ENCODE measurements around the gene LIPK.

- TF ChIP-seq POLR2A (IDR thresholded peaks at IDR 0.05; ENCODE audit: low read length) (no peak), GATA1 (IDR thresholded peaks at IDR 0.05; ENCODE audit: low read depth, low read length) (no peak)
These were observed 29.6 kb downstream of the LIPK start for GRCh38 chr10:88735661-88736060.
